ENCODE data around the gene CISD3.
A peak's percentile ranks its signal among the peaks of the same experiment; 100 is the strongest.

Gene CISD3

DNA sequence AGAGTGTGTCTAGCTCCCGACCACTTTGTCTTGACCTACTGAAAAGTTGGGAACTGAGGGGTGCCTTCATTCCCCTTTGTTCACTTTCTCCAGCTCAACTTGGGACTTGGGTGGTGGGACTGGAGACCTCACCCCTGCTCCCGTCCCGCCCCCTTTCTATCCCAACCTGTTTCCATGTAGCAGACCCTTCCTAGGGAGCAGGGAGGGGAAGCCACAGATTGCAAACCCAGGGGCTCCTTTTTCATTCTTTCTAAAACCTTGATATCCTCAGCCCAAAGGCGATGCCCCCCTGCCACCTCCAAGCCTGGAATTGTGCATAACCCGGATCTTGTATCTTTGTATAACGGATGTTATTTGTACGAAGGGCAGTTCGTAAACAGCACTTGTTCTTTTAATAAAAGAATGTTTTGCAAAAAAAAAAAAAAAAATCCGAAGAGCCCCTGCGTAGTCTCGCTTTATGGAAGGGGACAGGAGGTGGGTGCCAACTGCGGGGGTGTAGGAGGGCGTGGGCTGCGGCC, 714 bp upstream of the CISD3 start:
- DNase-seq: no peak

DNA sequence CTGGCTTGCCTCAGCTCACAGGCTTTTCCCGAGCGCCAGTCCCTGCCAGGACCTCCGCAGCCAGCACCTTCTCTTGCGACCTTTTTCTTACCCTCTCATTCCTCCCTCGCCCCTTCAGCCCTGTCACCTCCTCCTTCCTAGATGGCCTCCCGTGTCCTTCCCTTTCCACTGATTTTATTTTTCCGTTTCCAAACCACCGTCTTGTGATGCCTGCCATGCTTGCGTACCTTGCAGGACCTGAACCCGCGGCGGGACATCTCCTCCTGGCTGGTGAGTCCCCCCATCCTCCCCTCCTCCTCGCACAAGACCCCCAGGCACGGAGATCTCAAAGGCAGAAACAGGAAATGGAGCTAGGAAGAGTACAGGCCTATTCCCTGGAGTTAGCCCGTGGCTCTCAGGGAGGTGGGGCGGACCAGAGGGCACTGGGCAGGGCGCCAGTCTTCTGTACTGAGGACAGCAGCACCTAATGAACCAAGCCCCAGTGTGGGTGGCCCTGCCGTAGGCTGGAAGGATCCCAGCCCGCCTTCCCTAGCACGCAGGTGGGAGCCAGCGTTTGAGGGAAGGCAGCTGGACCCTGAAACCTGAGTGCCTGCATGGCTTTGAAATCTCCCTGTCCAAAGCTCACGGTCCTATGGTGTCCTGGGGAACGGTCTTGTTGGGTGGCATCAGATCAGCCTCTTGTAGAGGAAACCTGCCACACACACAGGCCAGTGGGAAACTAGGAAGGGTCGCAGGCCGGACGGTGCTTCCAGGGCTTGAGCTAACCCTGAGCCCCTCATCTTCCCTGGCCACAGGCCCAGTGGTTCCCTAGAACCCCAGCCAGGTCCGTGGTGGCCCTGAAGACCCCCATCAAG, 612 bp downstream of the CISD3 start:
- peak; percentile 43 for DNase-seq

DNA sequence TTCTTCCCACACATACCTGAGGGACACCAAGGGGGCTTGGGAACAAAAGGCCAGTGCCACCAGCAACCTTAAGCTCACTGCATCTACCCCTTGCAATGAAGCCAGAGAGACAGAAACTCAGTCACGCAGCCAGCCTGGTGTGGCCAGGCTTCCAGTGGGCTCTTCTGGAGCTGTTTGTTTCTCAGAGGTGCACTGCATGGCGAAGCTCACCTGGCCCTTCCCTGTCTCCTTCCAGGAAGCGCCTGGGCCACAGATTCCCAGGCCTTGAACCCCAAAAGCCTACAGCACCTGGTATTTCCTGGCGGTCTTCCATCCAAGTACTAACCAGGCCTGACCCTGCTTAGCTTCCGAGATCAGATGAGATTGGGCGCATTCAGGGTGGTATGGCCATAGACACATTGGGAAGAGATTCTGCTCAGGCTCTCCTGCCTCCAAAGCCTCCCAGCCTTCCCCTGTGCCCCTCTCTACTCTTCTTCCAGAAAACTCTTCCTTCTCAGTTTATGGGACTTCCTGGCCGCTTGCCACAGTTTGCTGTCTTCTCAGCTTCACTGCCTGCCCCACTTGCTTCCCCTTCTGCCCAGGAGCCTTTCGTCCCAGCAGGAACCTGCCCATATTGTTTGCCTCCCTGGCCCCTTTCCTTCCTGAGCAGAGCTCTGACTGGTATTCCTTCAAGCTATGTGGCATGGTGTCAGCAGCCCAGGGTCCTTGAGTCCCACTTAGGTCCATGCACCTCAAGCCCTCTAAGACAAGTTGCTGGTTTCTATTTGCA, 1.6 kb downstream of the CISD3 start:
- no peak for DNase-seq

DNA sequence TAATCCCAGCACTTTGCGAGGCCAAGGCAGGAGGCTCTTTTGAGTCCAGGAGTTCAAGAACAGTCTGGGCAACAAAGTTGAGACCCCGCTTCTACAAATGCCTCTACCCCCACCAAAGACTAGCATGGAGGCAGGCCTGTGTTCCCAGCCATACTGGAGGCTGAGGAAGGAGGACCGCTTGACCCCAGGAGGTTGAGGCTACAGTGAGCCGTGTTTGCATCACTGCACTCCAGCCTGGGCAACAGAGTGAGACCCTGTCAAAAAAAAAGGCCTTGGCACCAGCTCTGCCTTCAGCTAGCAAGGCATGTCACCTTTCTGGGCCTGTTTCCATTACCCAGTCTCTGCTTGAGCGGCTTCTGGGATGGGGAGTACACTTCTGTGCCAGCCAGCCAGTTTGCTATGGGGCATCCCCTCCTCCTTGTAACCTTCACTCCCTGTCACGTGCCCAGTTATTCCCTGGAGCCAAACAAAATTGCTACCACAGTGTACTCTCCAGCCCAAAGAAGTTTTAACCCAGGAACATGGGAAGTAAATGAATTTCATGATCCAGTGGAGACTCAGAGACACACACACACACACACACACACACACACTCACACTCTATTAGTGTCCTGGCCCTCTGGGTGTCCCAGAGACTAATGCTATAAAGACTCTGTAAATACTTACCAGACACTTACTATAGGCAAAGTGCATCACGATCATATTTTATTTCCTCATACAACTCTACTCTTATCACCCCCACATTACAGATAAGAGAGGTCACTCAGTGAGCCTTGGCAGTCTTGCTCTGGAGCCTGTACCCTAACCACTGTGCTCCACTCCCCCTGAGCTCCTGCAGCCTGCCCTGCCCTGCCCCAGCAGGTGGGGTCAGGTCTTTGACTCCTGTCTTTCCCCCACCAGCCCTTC, 2.5 kb downstream of the CISD3 start:
- DNase-seq: no peak

DNA sequence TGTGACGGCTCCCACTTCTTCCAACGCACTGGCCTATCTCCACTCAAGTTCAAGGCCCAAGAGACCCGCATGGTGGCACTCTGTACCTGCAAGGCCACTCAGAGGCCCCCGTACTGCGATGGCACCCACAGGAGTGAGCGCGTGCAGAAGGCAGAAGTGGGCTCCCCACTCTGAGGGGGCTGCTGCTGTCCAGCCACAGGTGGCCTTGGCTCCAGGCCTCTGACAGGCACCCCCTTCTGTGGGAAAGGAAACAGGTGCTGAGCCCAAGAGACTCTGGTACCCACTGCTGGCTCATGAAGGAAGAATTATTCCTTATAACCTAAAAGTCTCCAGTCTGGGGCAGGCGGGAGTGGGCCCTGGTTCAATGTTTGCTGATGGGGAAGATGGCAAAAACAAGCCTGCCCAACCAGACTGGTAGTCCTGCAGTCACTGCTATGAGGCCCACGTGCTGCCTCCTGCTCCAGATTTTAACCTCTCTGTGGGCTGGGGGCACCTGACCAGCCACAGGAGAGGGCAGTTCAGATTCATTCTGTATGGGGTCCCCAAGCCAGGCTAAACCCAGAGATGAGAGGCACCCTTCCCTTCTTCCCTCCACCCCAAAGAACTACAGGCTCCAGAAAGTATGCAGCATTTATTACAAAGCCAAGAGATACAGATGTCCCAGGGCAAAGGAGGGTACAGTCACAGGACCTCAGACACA, 3.3 kb downstream of the CISD3 start:
- DNase-seq: no peak

DNA sequence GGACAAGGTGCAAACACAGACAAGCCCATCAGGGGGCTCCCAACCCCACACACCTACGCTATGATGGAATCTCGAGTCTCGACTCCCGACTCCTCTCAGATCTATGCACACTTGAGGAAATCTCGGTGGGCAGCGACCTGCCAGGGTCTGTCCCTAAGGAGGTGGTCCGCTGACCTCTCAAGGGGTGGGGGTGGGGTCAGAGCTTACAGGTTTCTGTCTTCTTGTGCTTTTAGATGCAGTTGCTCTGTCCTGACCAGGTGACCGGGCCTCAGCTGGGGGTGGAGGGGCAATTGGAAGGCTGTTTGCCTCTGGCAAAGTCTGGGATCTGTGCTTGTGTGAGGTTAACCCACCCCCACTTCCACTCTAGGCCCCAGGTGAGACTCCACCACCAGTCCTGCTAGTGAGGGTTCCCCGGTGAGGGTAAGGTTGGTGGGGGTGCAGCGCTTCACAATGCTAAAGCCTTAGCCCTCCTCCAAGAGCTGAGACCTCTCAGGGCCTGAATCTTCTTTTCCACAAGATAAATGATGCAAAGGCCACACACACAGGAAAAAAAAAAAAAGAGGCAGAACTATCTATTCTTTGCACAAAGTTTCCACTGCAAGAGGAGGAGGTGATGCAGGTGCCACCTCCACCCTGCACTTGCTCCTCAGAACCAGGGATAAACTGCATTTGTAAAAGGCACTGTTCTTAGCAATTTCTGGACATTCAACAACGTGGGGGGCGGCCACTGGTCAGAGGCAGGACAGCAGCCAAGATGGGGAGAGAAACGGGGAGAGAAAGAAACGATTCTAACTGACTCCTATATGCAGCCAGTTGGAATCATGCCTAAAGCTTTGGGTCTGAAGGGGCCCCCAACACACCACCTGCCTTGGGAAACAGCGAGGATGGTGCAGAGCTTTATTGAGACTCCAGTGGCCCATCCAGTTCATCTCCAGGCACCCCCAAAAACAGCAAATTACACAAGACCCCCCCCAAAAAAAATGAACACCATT, 4.1 kb downstream of the CISD3 start:
- DNase-seq: no peak

DNA sequence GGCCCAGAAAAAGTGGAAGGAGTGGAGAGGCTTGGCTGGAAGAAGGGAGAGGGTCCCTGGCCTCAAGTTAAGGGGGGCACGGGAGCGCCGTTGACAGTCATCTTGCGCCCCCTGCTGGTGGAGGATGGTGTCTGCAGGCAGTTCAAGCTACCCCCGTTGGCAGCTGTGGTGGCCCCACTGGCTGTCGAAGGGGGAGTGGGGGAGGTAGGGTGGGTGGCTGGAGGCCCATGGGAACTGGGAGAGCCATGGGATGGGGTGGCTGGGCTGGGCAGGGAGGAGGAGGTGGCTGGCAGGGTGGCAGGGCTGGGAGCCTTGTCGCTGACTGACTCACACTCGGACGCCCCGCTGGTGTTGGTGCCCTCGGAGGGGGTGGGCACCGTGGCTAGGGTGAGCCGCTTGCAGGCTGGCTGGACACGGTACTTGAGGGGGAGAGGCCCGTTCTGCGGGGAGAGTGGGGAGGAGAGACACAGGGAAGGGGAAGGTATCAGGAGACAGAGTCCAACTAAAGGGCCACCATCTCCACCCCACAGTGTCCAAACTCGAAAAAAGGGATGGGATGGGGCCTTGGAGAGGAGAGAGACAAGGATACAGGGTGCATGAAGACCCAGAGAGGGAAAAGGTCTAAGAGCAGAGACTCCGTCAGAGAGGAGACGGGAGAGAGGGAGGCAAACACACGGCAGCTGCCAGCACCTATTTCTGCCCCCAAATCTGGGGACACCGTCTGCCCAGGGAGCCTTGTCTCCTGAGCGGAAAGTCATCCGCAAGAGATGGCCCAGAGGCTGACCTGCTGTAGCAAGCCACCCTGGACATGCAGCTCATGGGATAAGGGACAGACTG, 5.2 kb downstream of the CISD3 start:
- DNase-seq: peak; percentile 21

DNA sequence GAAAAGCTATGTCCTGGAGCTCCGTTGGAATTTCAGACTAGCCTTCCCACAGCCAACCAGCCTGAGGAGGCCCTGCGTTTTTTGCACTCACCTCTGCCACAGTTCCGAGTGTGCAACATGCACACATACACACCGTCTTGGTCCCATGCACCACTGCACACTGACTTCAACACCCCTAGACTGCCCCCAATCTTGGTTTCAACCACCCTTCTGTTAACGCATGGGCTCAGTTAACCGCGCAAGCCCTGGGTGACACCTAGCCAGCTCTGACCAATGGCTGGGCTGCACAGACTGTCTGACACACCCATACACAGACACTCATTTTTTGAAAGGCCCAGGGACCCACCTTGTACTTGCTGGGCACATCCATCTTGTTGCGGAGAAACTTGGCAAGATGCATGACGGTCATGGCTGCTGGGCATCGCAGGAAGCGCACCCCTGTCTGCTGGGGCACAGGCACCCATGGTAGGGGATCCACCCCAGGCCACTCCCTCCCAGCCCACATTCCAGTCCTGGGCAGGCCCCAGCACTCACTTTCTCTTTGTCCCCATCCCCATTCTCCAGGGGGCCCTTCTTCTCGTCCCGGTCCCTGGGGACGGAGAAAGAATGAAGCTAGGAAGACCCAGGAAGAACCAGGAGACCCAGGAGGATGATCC, 8.0 kb downstream of the CISD3 start:
- no peak for DNase-seq

DNA sequence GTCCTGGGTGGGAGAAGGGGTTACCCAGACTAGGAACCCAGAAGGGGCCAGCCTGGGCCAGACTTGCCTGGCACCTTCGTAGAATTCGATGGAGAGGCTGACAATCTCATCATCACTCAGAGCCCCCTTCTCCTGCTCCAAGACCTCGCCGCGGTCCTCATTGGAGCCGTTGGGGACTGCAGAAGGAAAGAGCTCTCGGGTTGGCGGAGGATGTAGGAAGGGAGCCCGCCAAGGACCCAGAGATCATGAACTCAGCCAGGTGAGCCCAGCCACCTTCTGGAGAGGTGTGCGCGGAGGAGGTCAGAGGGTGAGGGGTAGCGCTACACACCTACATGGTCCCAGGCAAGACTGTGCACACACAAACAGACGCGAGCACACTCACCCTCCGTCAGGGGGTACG, 8.5 kb downstream of the CISD3 start:
- DNase-seq: no peak

DNA sequence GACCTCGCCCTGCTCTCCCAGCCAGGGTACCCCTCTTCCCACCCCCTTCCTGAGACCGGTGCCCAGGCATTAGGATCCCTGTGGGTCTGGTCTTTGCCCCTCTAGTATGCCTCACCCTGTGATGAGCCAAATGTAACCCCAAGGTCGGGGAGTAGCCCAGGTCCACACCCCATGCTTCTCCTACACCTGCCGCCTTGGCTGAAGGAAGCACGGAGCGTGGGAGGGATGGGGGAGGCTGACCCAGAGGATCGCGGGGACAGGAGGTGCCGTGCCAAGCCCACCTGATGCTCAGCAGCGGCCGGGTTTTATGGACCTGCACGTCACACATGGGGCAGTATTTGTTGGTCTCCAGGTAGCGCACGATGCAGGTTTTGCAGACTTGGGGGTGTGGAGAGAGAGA, 9.2 kb downstream of the CISD3 start:
- DNase-seq: no peak

DNA sequence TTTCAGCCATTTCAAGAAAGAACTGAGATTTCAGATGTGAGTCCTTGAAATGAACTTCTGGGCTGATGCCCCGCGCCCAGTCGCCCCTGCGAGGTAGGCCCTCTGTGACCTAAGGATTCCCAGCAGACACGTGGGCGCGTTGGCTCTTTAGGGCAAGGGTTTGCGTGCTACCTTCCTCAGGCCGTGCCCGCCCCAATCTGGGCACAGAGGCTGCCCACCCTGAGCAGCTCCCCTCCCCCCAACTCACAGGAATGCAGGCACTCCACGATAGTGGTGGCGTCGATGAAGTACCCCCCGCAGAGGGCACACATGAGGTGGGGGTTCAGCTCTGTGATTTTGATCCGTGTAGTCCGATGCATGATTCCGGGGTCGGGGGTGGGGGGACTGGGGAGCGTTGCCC, 9.9 kb downstream of the CISD3 start:
- DNase-seq: no peak

DNA sequence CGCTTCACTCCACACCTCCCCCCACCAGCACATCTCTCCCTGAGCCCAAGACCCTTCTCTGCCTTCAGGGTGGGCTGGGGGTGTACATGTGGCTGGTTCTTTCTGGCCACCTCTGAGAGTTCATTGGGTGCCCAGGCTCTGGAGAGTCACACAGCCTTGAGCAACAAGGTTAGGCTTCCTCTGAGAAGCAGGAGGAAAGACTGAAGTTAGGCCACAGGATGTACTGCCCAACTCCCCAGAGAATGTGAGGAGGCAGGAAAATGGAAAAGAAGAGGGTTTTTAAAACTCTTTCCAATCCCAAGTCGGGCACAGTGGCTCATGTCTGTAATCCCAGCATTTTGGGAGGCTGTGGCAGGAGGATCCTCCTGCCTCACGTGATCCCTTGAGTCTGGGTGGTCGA, 10.7 kb downstream of the CISD3 start:
- no peak for DNase-seq

DNA sequence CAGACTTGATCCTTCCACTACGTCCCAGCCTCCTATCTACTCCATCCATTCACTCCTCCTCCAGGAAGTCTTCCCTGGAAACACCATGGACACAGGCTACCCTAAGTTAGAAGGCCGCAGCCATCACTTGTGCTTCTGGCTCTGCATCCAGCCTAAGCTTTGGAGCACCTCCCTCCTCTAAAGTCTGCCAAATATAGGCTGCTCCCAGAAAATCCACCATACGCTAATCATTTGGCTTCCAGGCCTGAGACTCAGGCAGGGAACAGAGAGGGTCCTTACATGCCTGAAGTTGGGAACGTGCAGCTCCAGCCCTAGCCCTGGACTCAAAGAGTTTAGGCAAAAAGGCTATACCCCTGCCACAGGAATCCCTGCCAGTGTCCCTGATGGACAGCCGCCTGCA, 11.3 kb downstream of the CISD3 start:
- no peak for DNase-seq

DNA sequence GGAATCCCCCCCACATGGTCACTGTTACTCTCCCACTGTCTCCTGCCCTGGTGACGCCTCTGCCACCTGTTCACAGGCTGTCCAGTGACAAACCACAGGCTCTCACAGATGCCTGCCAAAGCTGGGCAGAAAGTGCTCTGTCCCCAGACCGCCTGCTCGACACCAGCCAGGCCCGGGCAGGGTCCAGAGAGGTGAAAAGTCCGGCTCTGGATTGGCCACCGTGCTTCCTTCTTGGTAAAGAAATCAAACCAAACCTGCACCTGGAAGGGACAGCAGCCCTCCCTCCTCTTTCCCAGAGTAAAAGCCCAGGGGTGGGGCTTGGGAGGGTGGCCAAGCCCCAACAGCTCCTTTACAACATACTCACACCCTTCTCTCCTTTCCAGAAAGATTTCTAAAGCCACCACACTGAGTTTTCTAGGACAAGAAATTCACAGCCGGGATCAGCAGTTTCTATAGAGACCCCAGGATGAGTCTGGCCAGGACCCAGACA, 11.8 kb downstream of the CISD3 start:
- peak; percentile 61 for DNase-seq

DNA sequence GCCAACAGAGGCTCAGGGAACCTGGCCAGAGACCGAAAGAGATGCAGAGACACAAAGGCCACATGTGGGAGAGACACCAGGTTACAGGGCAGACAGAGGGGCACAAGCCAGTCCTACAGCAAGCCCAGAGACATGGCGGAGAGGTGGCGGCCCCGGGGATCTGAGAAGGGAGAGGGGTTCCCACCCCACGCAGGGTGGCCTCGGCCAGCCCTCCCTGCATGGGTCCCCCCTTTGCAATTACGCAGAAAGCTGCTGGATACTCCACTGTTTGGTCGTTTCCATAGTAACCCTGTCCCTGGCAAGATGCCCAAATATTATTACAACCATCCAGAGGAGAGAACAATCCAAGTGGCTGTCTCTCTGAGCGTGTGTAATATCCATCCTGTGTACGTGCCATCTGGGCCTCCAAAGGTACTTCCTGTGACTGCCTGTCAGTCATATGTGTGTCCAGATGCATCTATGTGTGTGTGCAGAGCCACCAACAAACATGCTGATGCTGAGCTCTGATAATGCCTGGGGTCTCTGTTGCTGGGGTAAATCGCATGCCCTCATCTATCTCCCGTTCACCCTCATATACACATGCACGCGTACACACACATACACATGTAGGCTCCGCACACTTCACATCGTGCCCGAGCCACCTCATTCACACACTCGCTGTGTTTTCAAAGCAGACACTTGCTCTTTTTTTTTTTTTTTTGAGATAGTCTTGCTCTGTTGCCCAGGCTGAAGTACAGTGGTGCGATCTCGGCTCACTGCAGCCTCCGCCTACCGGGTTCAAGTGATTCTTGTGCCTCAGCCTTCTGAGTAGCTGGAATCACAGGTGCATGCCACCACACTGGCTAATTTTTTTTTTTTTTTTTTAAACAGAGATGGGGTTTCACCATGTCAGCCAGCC, 12.5 kb downstream of the CISD3 start:
- DNase-seq: peak; percentile 93

DNA sequence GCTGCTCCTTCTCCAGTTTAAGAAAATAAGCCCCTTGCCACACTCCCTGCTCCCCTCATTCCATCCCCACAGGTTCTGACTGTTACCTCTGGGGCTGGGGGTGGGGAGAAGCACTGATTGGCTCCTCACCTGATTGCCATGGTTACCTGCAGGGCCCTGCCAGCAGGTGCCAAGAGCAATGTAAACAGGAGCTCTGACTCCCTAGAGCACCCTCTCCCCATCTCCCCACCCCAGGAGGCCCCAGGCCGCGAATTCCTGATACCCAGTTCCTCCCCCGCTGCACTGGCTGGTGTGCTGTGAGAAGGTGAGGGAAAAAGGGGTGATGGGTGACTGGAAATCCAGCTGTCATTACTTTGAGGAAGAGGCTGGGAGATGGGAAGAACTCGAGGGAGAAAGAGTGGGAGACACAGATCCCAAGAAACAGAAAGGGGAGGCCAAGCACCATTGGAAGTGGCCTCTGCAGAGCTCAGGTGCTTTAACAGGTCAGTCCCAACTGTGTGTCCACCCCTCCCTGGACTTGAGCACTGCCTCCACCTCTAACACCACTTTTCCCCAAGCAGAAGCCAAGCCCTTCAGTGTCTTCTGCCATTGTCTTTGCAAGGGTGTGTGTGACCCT, 13.5 kb downstream of the CISD3 start:
- peak; percentile 92 for DNase-seq

DNA sequence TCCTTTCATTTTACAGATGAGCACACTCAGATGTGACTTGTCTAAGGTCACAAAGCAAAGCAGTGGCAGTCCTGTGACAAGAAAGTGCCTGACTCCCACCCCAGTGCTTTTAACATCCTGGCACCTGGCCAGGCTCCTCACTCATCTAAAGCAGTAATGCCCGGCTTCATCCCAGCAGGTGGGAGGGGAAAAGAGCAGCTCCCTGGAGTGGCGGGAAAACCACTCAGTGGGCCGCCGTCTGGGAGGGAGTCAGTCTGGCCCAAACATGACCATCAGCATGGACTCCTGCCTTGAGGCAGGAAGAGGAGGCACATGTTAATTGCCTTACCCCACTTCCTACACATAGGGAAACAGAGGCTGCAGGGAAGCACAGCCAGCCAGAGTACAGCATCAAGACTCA, 15.4 kb downstream of the CISD3 start:
- DNase-seq: peak; percentile 92
